HepG2 (cell line): ENCODE results near the gene CDH13.

Experiments used
- ATF1 ChIP-seq: IDR thresholded peaks from 2 replicates; pipeline ENCODE4 v1.6.1; 2016; ENCODE audit warnings: mild to moderate bottlenecking, control low read depth
- CTCF ChIP-seq: sonication (generic); formaldehyde crosslinking; IDR thresholded peaks from 2 replicates; pipeline ENCODE4 v1.5.0; 2020; ENCODE audit warnings: mild to moderate bottlenecking, missing genetic modification reagents, moderate library complexity
- FOSL1 ChIP-seq: sonication (generic); formaldehyde crosslinking; IDR thresholded peaks from 2 replicates; pipeline ENCODE4 v1.9.0; 2021; ENCODE audit warnings: missing genetic modification reagents, borderline replicate concordance
- MAX ChIP-seq: IDR thresholded peaks from 2 replicates; pipeline ENCODE4 v1.6.1; 2012; ENCODE audit warnings: inconsistent platforms
- REST ChIP-seq, 2 experiments: IDR thresholded peaks; 2 replicates each; pipeline ENCODE4 v1.6.1; 2011 to 2012; ENCODE audit warnings: low read length in 2 of 2, borderline replicate concordance in 1 of 2, low read depth in 1 of 2, mild to moderate bottlenecking in 1 of 2, moderate library complexity in 1 of 2
- ZBTB33 ChIP-seq: sonication (generic); formaldehyde crosslinking; IDR thresholded peaks from 2 replicates; pipeline ENCODE4 v1.4.0; 2020; ENCODE audit warnings: missing genetic modification reagents

GRCh38 chr16:82671741-82672140 lies 45.0 kb downstream of the CDH13 start:
- no peak for TF ChIP-seq ATF1 (CRISPR knock-in tag)
- TF ChIP-seq REST (IDR thresholded peaks at IDR 0.05; ENCODE audit: borderline replicate concordance in 1 of 2, low read depth in 1 of 2, low read length in 2 of 2), result no peak
- TF ChIP-seq MAX, result no peak
- TF ChIP-seq ZBTB33 (CRISPR knock-in tag), result no peak
- no peak for TF ChIP-seq FOSL1 (CRISPR knock-in tag)
- TF ChIP-seq CTCF, result no peak
